B cell (primary cell): ENCODE data around the gene NUMBL. TPM values are rescaled to one million over a fixed set of nuclear protein-coding genes. Genes with fewer than 3 reads are reported as not detected.

Experiments used
- ATAC-seq: fragments of 200-7000 bp; cut with Tn5 transposase; one replicate; pipeline ENCODE4 v1.10.0; 2021; ENCODE audit warnings: low read depth, mild to moderate bottlenecking, moderate number of reproducible peaks, moderate library complexity
- CTCF ChIA-PET: fragments of 350-600 bp; sonication (Branson Sonifier 250); formaldehyde crosslinking; loops from one replicate; lab custom pipeline; 2021; ENCODE audit warnings: antibody characterized with exemption, inconsistent platforms; lab: Charles Lee
- POLR2A ChIA-PET: fragments of 350-600 bp; sonication (Branson Sonifier 250); formaldehyde crosslinking; loops from one replicate; lab custom pipeline; 2021; ENCODE audit warnings: antibody characterized with exemption; lab: Charles Lee
- DNase-seq: peaks from one replicate; pipeline ENCODE4 v3.0.0; 2013
- H2AFZ ChIP-seq: 2 replicates; pipeline ENCODE4 v1.6.1; 2012; ENCODE audit warnings: mild to moderate bottlenecking, low read depth, low read length; ENCODE audit not compliant: insufficient read depth, poor library complexity, severe bottlenecking
- H3K27ac ChIP-seq, 2 donors: 1 replicate in 1 of 2; 2 replicates in 1 of 2; pipeline ENCODE4 v1.5.1; 2012 to 2013; ENCODE audit warnings: low read length in 2 of 2, mild to moderate bottlenecking in 2 of 2, moderate library complexity in 1 of 2
- H3K27me3 ChIP-seq, 4 experiments: fragments of 200-600 bp in 1 of 4; sonication (generic) in 1 of 4; replicated peaks in 1 of 4; 1 replicate in 2 of 4; 2 replicates in 2 of 4; pipeline versions ENCODE4 v1.6.1 to v1.7.0; 2013 to 2016; ENCODE audit warnings: low read length in 3 of 4, mild to moderate bottlenecking in 2 of 4, mixed read lengths in 1 of 4, moderate library complexity in 1 of 4; ENCODE audit not compliant: insufficient read depth in 4 of 4, control insufficient read depth in 3 of 4; ENCODE audit errors: control extremely low read depth in 1 of 4
- H3K36me3 ChIP-seq, 2 experiments: replicated peaks in 1 of 2; 1 replicate in 1 of 2; 2 replicates in 1 of 2; pipeline versions ENCODE4 v1.6.1 to v1.7.1; 2013; ENCODE audit warnings: low read length in 1 of 2; ENCODE audit not compliant: insufficient read depth in 2 of 2, control insufficient read depth in 1 of 2; ENCODE audit errors: control extremely low read depth in 1 of 2, extremely low read depth in 1 of 2
- H3K4me1 ChIP-seq, 2 donors: fragments of 200-600 bp in 1 of 2; sonication (generic) in 1 of 2; 1 replicate in 1 of 2; 2 replicates in 1 of 2; pipeline versions ENCODE4 v1.5.1 to v1.6.1; 2013 to 2017; ENCODE audit warnings: low read length in 2 of 2; ENCODE audit not compliant: control insufficient read depth in 2 of 2, insufficient read depth in 2 of 2
- H3K4me2 ChIP-seq: replicated peaks from 2 replicates; pipeline ENCODE3; 2012; ENCODE audit warnings: mild to moderate bottlenecking, low read depth, low read length; ENCODE audit not compliant: poor library complexity, severe bottlenecking
- H3K4me3 ChIP-seq, 5 experiments: fragments of 200-600 bp in 1 of 5; sonication (generic) in 1 of 5; 1 replicate in 3 of 5; 2 replicates in 2 of 5; pipeline versions ENCODE4 v1.5.1 to v1.7.0; 2011 to 2016; ENCODE audit warnings: low read length in 4 of 5, mild to moderate bottlenecking in 4 of 5, low read depth in 2 of 5, control low read depth in 1 of 5, moderate library complexity in 1 of 5; ENCODE audit not compliant: insufficient read depth in 1 of 5; ENCODE audit errors: control extremely low read depth in 1 of 5, extremely low read depth in 1 of 5
- H3K79me2 ChIP-seq: fragments of 200-600 bp; sonication (generic); one replicate; pipeline ENCODE4 v1.6.0; 2016; ENCODE audit warnings: low read length; ENCODE audit not compliant: control insufficient read depth, insufficient read depth
- H3K9ac ChIP-seq: fragments of 200-600 bp; sonication (generic); 2 replicates; pipeline ENCODE4 v1.6.1; 2017; ENCODE audit warnings: mild to moderate bottlenecking, low read length, moderate library complexity
- H3K9me3 ChIP-seq, 3 donors: one replicate each; pipeline versions ENCODE4 v1.6.1 to v1.7.1; 2013; ENCODE audit warnings: low read length in 2 of 3; ENCODE audit not compliant: control insufficient read depth in 2 of 3, insufficient read depth in 1 of 3; ENCODE audit errors: control extremely low read depth in 1 of 3
- H4K20me1 ChIP-seq: 2 replicates; pipeline ENCODE4 v1.6.0; 2012; ENCODE audit warnings: mild to moderate bottlenecking, low read length; ENCODE audit not compliant: insufficient read depth, control insufficient read depth, poor library complexity, severe bottlenecking
- H3K27ac Mint-ChIP-seq: one replicate; pipeline ENCODE4 v1.8.0; 2021; ENCODE audit warnings: mixed read lengths
- H3K27me3 Mint-ChIP-seq: one replicate; pipeline ENCODE4 v1.8.0; 2021; ENCODE audit warnings: mixed read lengths
- H3K4me1 Mint-ChIP-seq: one replicate; pipeline ENCODE4 v1.8.0; 2021; ENCODE audit warnings: mixed read lengths
- H3K4me3 Mint-ChIP-seq: one replicate; pipeline ENCODE4 v1.8.0; 2021; ENCODE audit warnings: mixed read lengths
- H3K9me3 Mint-ChIP-seq: one replicate; pipeline ENCODE4 v1.8.0; 2022; ENCODE audit warnings: mixed read lengths; ENCODE audit not compliant: insufficient read depth
- CTCF ChIP-seq: fragments of 200-600 bp; IDR thresholded peaks from one replicate; pipeline ENCODE4 v1.8.0; 2022; ENCODE audit warnings: antibody characterized with exemption, mild to moderate bottlenecking
- EZH2 ChIP-seq: IDR thresholded peaks from 2 replicates; pipeline ENCODE4 v1.6.1; 2012; ENCODE audit warnings: borderline replicate concordance, low read depth, mild to moderate bottlenecking, moderate library complexity, low read length; ENCODE audit not compliant: insufficient read depth, poor library complexity, severe bottlenecking
- WGBS: methylation state at CpG from one replicate; pipeline ENCODE4 v1.1.5; 2013; ENCODE audit warnings: missing lambda C conversion rate; ENCODE audit not compliant: insufficient coverage; 5-methylcytosine and 5-hydroxymethylcytosine counted together
- intact Hi-C: fragments of 100-400 bp; cut with micrococcal nuclease; formaldehyde crosslinking; loops from one replicate; pipeline ENCODE4 v1.10.0; 2022
- polyA plus RNA-seq: library from polyadenylated mRNA; depleted of rRNA; stranded (reverse); fragments of >200 nt; gene quantifications from 2 replicates; pipeline ENCODE4 v1.2.3, GENCODE V29; 2012
- total RNA-seq, 2 donors: library from RNA; stranded (reverse); fragments of 120-200 nt in 1 of 2; gene quantifications; 1 replicate in 1 of 2; 2 replicates in 1 of 2; pipeline versions ENCODE4 v1.2.3 to v1.2.4, GENCODE V29; 2013 to 2022

NUMBL gene
- total and polyA plus RNA-seq, 2 donors (not counting 1 experiment from before 2014, with no cell fraction given), result 7.8 to 21.8 TPM

- no peak overlapping the region for H3K4me2 ChIP-seq
- DNase-seq (no peak), ATAC-seq (no peak)
- no peaks in the 10 kb centered on the region for H4K20me1 ChIP-seq
- ChIA-PET CTCF (interaction anchor here (0.7 to 4.6 kb wide), 12 partner anchors 26 to 483 kb away, joined by 3 to 117 read pairs (median 8); partner anchors contain the start of genes ACTMAP, EGLN2, NUMBL and RAB4B), POLR2A (interaction anchor here (0.6 to 1.1 kb wide), 2 partner anchors 89 to 432 kb away, joined by 8 to 10 read pairs; partner anchors contain the start of gene SNRPA)
- H3K9me3 ChIP-seq, result no peaks in the 10 kb centered on the region
- no peak overlapping the region for H2AFZ ChIP-seq
- intact Hi-C loops, result loop anchor here (1.0 kb wide), 1 partner anchor 601 kb away; no protein-coding TSS in a partner anchor
- peaks cover 11 to 15% of the 10 kb centered on the region in 2 donors for H3K4me1 ChIP-seq
- no CpG with 5 or more reads among the region's 1 CpG for WGBS
- H3K4me3 Mint-ChIP-seq, result no peak overlapping the region
- H3K27me3 ChIP-seq, result no peaks in the 10 kb centered on the region
- H3K27me3 Mint-ChIP-seq, result no peaks in the 10 kb centered on the region
- peak overlapping the region in 1 of 2 donors; percentile 12 for H3K27ac ChIP-seq
- H3K9me3 Mint-ChIP-seq, result no peaks in the 10 kb centered on the region
- H3K27ac Mint-ChIP-seq, result no peak overlapping the region
- no peak overlapping the region for H3K9ac ChIP-seq
- no peak for TF ChIP-seq EZH2
- no peak for TF ChIP-seq CTCF
- H3K79me2 ChIP-seq, result no peaks in the 10 kb centered on the region
- H3K36me3 ChIP-seq, result no peaks in the 10 kb centered on the region
- H3K4me3 ChIP-seq, result no peak overlapping the region
- peaks cover 19% of the 10 kb centered on the region for H3K4me1 Mint-ChIP-seq
Observed at GRCh38 chr19:40661616-40662015, 28.8 kb downstream of the NUMBL start.

- H3K9me3 ChIP-seq, result no peaks in the 10 kb centered on the region
- H3K4me1 Mint-ChIP-seq, result peaks cover 19% of the 10 kb centered on the region
- no peak overlapping the region for H2AFZ ChIP-seq
- H3K27ac ChIP-seq, result no peak overlapping the region
- no peak overlapping the region for H3K4me3 ChIP-seq
- intact Hi-C loops, result no loop called here
- H3K36me3 ChIP-seq, result no peaks in the 10 kb centered on the region
- H3K4me2 ChIP-seq, result no peak overlapping the region
- DNase-seq (no peak), ATAC-seq (no peak)
- H3K4me3 Mint-ChIP-seq, result no peak overlapping the region
- no peak overlapping the region for H3K27ac Mint-ChIP-seq
- H4K20me1 ChIP-seq, result no peaks in the 10 kb centered on the region
- peaks cover 0 to 3% (median 0%) of the 10 kb centered on the region in 4 experiments for H3K27me3 ChIP-seq
- peaks cover 11 to 15% of the 10 kb centered on the region in 2 donors for H3K4me1 ChIP-seq
- H3K27me3 Mint-ChIP-seq, result no peaks in the 10 kb centered on the region
- no peak for TF ChIP-seq CTCF
- TF ChIP-seq EZH2, result no peak
- CTCF ChIA-PET, result interaction anchor here (0.8 kb wide), 1 partner anchor 160 kb away, joined by 5 read pairs; no protein-coding TSS in a partner anchor
- 94% methylated on average over 11 of the region's 11 CpGs for WGBS
- no peak overlapping the region for H3K9ac ChIP-seq
- H3K79me2 ChIP-seq, result no peaks in the 10 kb centered on the region
- no peaks in the 10 kb centered on the region for H3K9me3 Mint-ChIP-seq
- POLR2A ChIA-PET, result no interaction called here
Observed at GRCh38 chr19:40659566-40659965, 30.9 kb downstream of the NUMBL start.
